Measurements from ENCODE around the gene SOS2.
A peak's percentile ranks its signal among the peaks of the same experiment; 100 is the strongest.
"Not testable (repeated sequence)": the region's sequence is repeated elsewhere in the genome, so short reads cannot be mapped to it uniquely, and the experiment has no call there.

The SOS2 gene

GRCh38 chr14:50225974-50226297 lies 5.4 kb downstream of the SOS2 start:
- no peak for DNase-seq (ENCODE audit: low spot score)

GRCh38 chr14:50225067-50225973 lies 6.1 kb downstream of the SOS2 start:
- DNase-seq (ENCODE audit: low spot score): peak; percentile 12

GRCh38 chr14:50222055-50222613 lies 9.2 kb downstream of the SOS2 start:
- no peak for DNase-seq (ENCODE audit: low spot score)

- no peak for DNase-seq (ENCODE audit: low spot score)
These were observed 12.9 kb downstream of the SOS2 start for GRCh38 chr14:50218501-50218900.

- DNase-seq (ENCODE audit: low spot score): no peak
These were observed 16.0 kb downstream of the SOS2 start for GRCh38 chr14:50215416-50215815.

- DNase-seq (ENCODE audit: low spot score): no peak
These were observed 17.6 kb downstream of the SOS2 start for GRCh38 chr14:50213795-50214194.

GRCh38 chr14:50212726-50213125 lies 18.7 kb downstream of the SOS2 start:
- DNase-seq (ENCODE audit: low spot score): no peak

GRCh38 chr14:50210074-50210473 lies 21.3 kb downstream of the SOS2 start:
- DNase-seq (ENCODE audit: low spot score): no peak

- DNase-seq (ENCODE audit: low spot score): no peak
These were observed 32.9 kb downstream of the SOS2 start for GRCh38 chr14:50198499-50198898.

GRCh38 chr14:50191499-50191898 lies 39.9 kb downstream of the SOS2 start:
- no peak for DNase-seq (ENCODE audit: low spot score)

GRCh38 chr14:50186107-50186506 lies 45.3 kb downstream of the SOS2 start:
- no peak for DNase-seq (ENCODE audit: low spot score)

GRCh38 chr14:50173891-50174290 lies 57.5 kb downstream of the SOS2 start:
- DNase-seq (ENCODE audit: low spot score): no peak

- no peak for DNase-seq (ENCODE audit: low spot score)
These were observed 59.5 kb downstream of the SOS2 start for GRCh38 chr14:50171895-50172294.

GRCh38 chr14:50167381-50167780 lies 64.0 kb downstream of the SOS2 start:
- not testable (repeated sequence) for DNase-seq (ENCODE audit: low spot score)

- DNase-seq (ENCODE audit: low spot score): no peak
These were observed 75.3 kb downstream of the SOS2 start for GRCh38 chr14:50156111-50156510.

GRCh38 chr14:50148799-50149198 lies 82.6 kb downstream of the SOS2 start:
- no peak for DNase-seq (ENCODE audit: low spot score)

- no peak for DNase-seq (ENCODE audit: low spot score)
These were observed 92.2 kb downstream of the SOS2 start for GRCh38 chr14:50139192-50139591.

- DNase-seq (ENCODE audit: low spot score): no peak
These were observed 103.6 kb downstream of the SOS2 start for GRCh38 chr14:50127802-50128201.

GRCh38 chr14:50123062-50123461 lies 108.3 kb downstream of the SOS2 start:
- DNase-seq (ENCODE audit: low spot score): peak; percentile 75

GRCh38 chr14:50122291-50122690 lies 109.1 kb downstream of the SOS2 start:
- DNase-seq (ENCODE audit: low spot score): peak; percentile 10

- no peak for DNase-seq (ENCODE audit: low spot score)
These were observed 109.9 kb downstream of the SOS2 start for GRCh38 chr14:50121486-50121885.

GRCh38 chr14:50117456-50117855 lies 113.9 kb downstream of the SOS2 start:
- peak; percentile 86 for DNase-seq (ENCODE audit: low spot score)

- no peak for DNase-seq (ENCODE audit: low spot score)
These were observed 114.4 kb downstream of the SOS2 start for GRCh38 chr14:50116966-50117365.

All from pons (tissue), 1 donor.